Ascending aorta (tissue), 2 donors: ENCODE measurements around the gene DNAJB11. TPM values are rescaled to one million over a fixed set of nuclear protein-coding genes. Genes with fewer than 3 reads are reported as not detected.
A peak's percentile ranks its signal among the peaks of the same experiment; 100 is the strongest.
"Not testable (repeated sequence)": the region's sequence is repeated elsewhere in the genome, so short reads cannot be mapped to it uniquely, and the experiment has no call there.

Experiments
- DNase-seq, 2 donors: peaks; one replicate each; pipeline ENCODE4 v3.0.0-alpha.2; 2019; ENCODE audit warnings: low spot score in 2 of 2
- H3K27ac ChIP-seq, 2 donors: fragments of 200-600 bp; sonication (generic); one replicate each; pipeline ENCODE4 v1.5.1; 2016 to 2017; ENCODE audit warnings: mild to moderate bottlenecking in 1 of 2
- H3K27me3 ChIP-seq: fragments of 200-600 bp; sonication (generic); one replicate; pipeline ENCODE4 v1.5.1; 2017
- H3K36me3 ChIP-seq, 2 donors: fragments of 200-600 bp; sonication (generic); one replicate each; pipeline ENCODE4 v1.5.1; 2016
- H3K4me1 ChIP-seq, 2 donors: fragments of 200-600 bp; sonication (generic); one replicate each; pipeline ENCODE4 v1.5.1; 2016 to 2017; ENCODE audit warnings: mild to moderate bottlenecking in 1 of 2
- H3K4me3 ChIP-seq, 2 donors: fragments of 200-600 bp; sonication (generic); one replicate each; pipeline ENCODE4 v1.5.1; 2016 to 2017; ENCODE audit warnings: mild to moderate bottlenecking in 1 of 2
- H3K9me3 ChIP-seq, 2 donors: fragments of 200-600 bp; sonication (generic); one replicate each; pipeline ENCODE4 v1.5.1; 2016
- CTCF ChIP-seq, 3 experiments: fragments of 200-600 bp in 2 of 3; fragments of 450-650 bp in 1 of 3; sonication (generic) in 2 of 3; IDR thresholded peaks; one replicate each; pipeline ENCODE4 v1.5.1; 2016 to 2019; ENCODE audit warnings: antibody characterized with exemption in 3 of 3, mild to moderate bottlenecking in 1 of 3, moderate library complexity in 1 of 3
- intact Hi-C: fragments of 100-400 bp; cut with DNase I; formaldehyde crosslinking; loops from one replicate; pipeline ENCODE4 v1.15.1; 2023
- total RNA-seq: library from RNA; depleted of rRNA; stranded (reverse); fragments of >200 nt; gene quantifications from one replicate; pipeline ENCODE4 v1.1.0, GENCODE V29; 2016

The DNAJB11 gene
- total RNA-seq, 1 donor from 2014 or later, result 31.3 TPM

GRCh38 chr3:186566772-186567071 is 3.8 kb upstream of the DNAJB11 start:
- no peaks in the 10 kb centered on the region for H3K27me3 ChIP-seq
- no peak for TF ChIP-seq CTCF (IDR thresholded peaks at IDR 0.05)
- H3K4me1 ChIP-seq, result peaks cover 0 to 23% of the 10 kb centered on the region in 2 donors

GRCh38 chr3:186567072-186567921 is 3.2 kb upstream of the DNAJB11 start, which contains the start of gene TBCCD1:
TSS of gene TBCCD1 (minus strand) at chr3:186567339. CDS start at chr3:186564329, 3,010 bp downstream.
- Histone ChIP-seq H3K27me3 (no peaks in the 10 kb centered on the region), H3K4me3 (peak within 1 kb of the TSS; percentile 82 to 87), H3K36me3 (peaks cover 0 to 3% of the 10 kb centered on the region in 2 donors), H3K9me3 (no peaks in the 10 kb centered on the region), H3K4me1 (peaks cover 0 to 21% of the 10 kb centered on the region in 2 donors), H3K27ac (peak within 1 kb of the TSS; percentile 77 to 79)
- intact Hi-C loops, result loop anchor here (1.0 to 10.0 kb wide), 3 partner anchors 50 to 1282 kb away; partner anchors contain the start of gene SENP2
- DNase-seq, result peak; percentile 60 to 93
- TF ChIP-seq CTCF (IDR thresholded peaks at IDR 0.05), result no peak

More at GRCh38 chr3:186566772-186567071, 3.8 kb upstream of the DNAJB11 start:
- Histone ChIP-seq H3K9me3 (no peaks in the 10 kb centered on the region), H3K36me3 (peaks cover 3 to 4% of the 10 kb centered on the region in 2 donors), H3K27ac (peak overlapping the region; percentile 77 to 79), H3K4me3 (peak overlapping the region; percentile 82 to 87)
- DNase-seq, result no peak
- intact Hi-C loops, result loop anchor here (1.0 to 10.0 kb wide), 3 partner anchors 51 to 1282 kb away; partner anchors contain the start of gene SENP2

GRCh38 chr3:186569361-186569760 is 1.2 kb upstream of the DNAJB11 start:
- H3K9me3 ChIP-seq, H3K27me3 ChIP-seq, H3K27ac ChIP-seq, DNase-seq: not testable (repeated sequence)
- intact Hi-C loops, result loop anchor here (10.0 kb wide), 2 partner anchors 985 to 1285 kb away; partner anchors contain the start of gene SENP2
- H3K4me1 ChIP-seq, result peaks cover 0 to 21% of the 10 kb centered on the region in 2 donors
- peak overlapping the region in 1 of 2 donors; percentile 53 for H3K4me3 ChIP-seq
- peaks cover 6 to 21% of the 10 kb centered on the region in 2 donors for H3K36me3 ChIP-seq

- H3K9me3 ChIP-seq, result no peaks in the 10 kb centered on the region
- DNase-seq, result no peak
- H3K36me3 ChIP-seq, result peaks cover 6 to 25% of the 10 kb centered on the region in 2 donors
- peaks cover 0 to 21% of the 10 kb centered on the region in 2 donors for H3K4me1 ChIP-seq
- intact Hi-C loops, result loop anchor here (1.0 to 10.0 kb wide), 5 partner anchors 213 to 1285 kb away; partner anchors contain the start of genes EIF4A2, ETV5, SENP2 and TRA2B
- H3K4me3 ChIP-seq, result peak overlapping the region; percentile 53 to 61
- peak overlapping the region; percentile 24 to 35 for H3K27ac ChIP-seq
- no peak for TF ChIP-seq CTCF (IDR thresholded peaks at IDR 0.05)
- no peaks in the 10 kb centered on the region for H3K27me3 ChIP-seq
These were observed 783 bp upstream of the DNAJB11 start for GRCh38 chr3:186569779-186570095.

GRCh38 chr3:186570941-186571643 is 572 bp downstream of the DNAJB11 start:
- TF ChIP-seq CTCF (IDR thresholded peaks at IDR 0.05), result no peak

More at GRCh38 chr3:186570941-186571643, 572 bp downstream of the DNAJB11 start:
- intact Hi-C loops, result loop anchor here (1.0 to 5.0 kb wide), 3 partner anchors 212 to 633 kb away; partner anchors contain the start of genes EIF4A2, ETV5 and TRA2B
- Histone ChIP-seq H3K27ac (peak overlapping the region; percentile 93 to 97), H3K4me3 (peak overlapping the region; percentile 98 to 99), H3K36me3 (peaks cover 11 to 35% of the 10 kb centered on the region in 2 donors), H3K4me1 (peaks cover 0 to 17% of the 10 kb centered on the region in 2 donors), H3K27me3 (no peaks in the 10 kb centered on the region), H3K9me3 (no peaks in the 10 kb centered on the region)
- no peak for DNase-seq
